GM23248 (cell line): ENCODE results near the gene HSF2BP.

ENCODE experiments used
- EZH2 ChIP-seq: fragments of 200-600 bp; sonication (generic); IDR thresholded peaks from 2 replicates; pipeline ENCODE4 v1.6.1; 2018; ENCODE audit warnings: antibody characterized with exemption, mild to moderate bottlenecking; ENCODE audit not compliant: insufficient read depth, poor library complexity, severe bottlenecking
- EZH2phosphoT487 ChIP-seq: fragments of 200-600 bp; sonication (generic); IDR thresholded peaks from 2 replicates; pipeline ENCODE4 v1.6.1; 2018; ENCODE audit warnings: antibody characterized with exemption, moderate library complexity, mild to moderate bottlenecking, low read depth; ENCODE audit not compliant: insufficient read depth

DNA sequence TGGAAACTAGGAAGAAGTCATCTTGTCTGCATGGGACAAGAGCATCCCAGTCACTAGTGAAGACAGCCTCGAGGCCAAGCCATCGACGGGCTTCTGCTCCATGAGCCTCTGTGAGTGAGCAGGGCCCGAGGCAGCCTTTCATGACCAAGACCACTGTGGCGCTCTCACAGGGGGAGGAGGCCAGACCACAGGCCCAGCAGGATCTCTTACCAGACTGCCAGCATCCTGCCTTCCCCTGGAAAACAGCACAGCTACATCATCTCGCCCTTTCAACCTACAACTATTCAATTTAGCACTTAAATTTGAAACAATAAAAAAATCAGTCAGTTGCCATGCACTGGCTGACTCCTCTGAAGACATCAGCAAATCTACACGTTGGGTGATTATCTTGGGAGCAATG, 85.4 kb downstream of the HSF2BP start:
- TF ChIP-seq EZH2phosphoT487: no peak
- no peak for TF ChIP-seq EZH2
